GM12874 (cell line): Measurements from ENCODE around the gene TTC28.

ENCODE experiments used
- TF ChIP-seq, protein P1 (sequence below): IDR thresholded peaks from 2 replicates; pipeline ENCODE4 v1.5.1; 2011; ENCODE audit warnings: low read depth, mild to moderate bottlenecking, control low read depth, low read length, moderate library complexity; ENCODE audit not compliant: insufficient read depth

Gene TTC28

DNA sequence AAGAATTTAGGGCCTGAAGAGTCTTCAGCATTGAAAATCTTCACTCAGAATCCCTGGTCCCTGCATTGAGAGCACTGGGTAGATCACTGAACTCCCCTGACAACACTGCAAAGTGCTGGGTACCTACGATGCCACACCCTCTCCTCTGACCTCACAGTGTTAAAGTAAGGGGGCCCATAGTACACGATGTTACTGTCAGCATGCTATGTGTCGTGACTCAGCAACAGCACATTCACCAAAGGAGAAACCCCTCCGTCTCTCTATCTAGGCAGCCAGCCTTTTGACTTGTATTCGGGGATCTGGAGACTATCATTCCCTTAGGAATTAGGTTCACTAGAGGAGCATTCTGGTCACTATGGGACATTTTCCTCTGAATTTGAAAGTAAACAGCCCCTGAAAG, 693.2 kb downstream of the TTC28 start:
- TF ChIP-seq, protein P1, sequence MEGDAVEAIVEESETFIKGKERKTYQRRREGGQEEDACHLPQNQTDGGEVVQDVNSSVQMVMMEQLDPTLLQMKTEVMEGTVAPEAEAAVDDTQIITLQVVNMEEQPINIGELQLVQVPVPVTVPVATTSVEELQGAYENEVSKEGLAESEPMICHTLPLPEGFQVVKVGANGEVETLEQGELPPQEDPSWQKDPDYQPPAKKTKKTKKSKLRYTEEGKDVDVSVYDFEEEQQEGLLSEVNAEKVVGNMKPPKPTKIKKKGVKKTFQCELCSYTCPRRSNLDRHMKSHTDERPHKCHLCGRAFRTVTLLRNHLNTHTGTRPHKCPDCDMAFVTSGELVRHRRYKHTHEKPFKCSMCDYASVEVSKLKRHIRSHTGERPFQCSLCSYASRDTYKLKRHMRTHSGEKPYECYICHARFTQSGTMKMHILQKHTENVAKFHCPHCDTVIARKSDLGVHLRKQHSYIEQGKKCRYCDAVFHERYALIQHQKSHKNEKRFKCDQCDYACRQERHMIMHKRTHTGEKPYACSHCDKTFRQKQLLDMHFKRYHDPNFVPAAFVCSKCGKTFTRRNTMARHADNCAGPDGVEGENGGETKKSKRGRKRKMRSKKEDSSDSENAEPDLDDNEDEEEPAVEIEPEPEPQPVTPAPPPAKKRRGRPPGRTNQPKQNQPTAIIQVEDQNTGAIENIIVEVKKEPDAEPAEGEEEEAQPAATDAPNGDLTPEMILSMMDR: no peak

DNA sequence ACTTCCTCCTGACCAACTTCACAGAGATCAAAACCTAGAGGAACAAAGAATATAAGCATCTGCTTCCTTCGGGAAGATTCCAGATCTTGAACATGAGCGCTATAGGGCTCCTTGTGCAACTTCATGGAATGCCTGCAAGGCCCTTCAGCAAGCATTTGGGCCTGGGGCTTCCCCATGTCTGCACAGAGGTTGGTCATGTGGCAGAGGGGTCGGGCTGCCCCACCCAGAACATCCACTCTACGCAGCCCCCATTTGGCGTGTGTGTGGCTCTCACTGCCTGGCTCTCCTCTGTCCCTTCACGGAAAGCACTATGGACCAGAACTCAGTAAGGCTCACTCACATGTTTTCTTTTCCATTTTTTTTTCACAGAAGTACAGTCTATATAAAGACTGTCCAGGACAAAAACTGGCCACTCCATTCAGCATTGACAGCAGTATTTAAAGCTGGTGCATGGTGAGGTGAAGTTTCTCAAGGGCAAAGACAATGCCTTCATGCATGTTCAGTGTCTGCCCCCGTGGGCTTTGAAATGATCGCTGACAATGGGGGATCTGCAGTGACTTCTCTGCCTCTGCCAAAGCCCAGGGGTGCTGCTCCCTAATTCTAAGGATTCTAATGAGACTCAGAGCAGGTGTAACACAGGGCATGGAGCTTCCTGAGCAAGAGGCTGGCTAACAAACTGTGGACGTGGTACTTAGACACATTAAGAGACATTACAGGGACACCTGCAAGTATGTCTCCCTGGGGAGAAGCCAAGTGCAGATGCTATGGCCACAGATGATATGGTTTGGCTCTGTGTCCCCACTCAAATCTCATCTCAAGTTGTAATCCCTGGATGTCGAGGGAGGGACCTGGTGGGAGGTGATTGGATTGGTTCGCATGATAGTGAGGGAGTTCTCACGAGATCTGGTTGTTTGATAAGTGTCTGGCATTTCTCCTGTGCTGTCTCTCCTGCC, 694.0 kb downstream of the TTC28 start:
- TF ChIP-seq, protein P1: no peak

DNA sequence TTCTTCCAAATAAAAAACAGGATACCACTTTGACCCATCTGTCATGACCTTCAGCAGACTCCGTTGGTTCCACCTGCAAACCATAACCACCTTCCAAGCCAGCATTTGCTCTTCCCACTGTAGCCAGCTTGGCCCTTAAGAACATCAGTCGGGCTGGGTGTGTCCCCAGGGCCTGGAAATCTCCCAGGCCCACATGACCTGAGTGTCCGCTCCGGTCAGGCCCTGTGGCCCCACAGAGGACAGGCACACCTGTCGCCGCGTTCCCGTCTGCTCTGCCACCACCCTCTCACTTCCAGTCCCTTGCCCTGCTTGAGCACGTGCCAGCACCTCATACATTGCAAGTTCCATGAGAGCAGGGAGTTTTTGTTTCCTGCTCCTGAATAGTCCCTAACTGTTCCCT, 694.9 kb downstream of the TTC28 start:
- TF ChIP-seq, protein P1: no peak

DNA sequence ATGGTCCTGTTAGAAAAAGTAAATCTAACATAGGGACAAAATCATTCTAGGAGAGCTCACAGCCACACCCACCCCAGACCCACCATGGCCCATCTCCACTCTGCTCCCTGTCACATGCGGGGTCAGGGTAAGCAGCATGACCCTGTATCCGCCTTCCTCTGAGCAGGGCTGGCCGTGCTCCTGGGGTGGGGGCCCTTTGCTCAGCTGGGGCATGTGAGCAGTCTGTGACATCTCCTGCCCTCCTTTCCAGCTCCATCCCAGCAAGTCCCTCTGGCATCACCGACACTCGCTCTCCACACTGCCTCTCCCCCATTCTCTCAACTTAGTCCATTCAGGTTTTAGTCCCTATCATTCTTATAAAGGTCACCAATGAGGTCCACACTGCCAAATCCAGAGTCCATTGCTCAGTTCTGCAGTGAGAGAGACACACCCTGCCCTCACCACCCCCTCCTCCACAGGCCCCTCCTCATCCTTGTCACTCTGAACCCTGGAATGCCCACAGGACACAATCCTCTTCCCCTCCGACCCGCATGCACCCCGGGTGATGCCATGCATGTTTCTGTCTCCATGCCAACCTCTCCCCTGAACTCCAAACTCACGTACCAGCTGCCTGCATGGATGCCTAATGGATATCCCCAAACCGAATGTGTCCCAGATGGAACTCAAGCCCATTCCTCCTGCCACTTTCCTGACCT, 695.5 kb downstream of the TTC28 start:
- TF ChIP-seq, protein P1: no peak

DNA sequence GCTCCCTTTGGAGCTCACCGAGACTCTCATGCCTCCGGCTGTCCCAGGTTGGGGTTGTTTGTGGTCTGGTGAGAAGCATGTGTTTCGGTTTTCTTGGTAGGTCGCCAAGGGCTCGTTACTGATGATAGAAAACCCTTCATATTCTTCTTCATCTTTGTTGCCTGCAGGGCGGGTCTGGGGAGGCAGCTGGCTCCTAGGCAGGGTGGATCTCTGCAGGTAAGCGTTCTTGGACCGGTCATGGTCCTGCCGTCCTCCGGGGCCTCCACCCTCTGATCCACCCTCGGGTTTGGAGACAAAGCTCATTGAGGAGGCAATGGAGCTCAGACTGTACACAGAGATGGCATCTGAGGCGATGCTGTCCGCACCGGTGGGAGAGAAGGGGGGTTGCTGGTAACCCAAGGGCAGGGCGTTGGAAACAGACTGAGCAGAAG, 696.3 kb downstream of the TTC28 start:
- TF ChIP-seq, protein P1: no peak

DNA sequence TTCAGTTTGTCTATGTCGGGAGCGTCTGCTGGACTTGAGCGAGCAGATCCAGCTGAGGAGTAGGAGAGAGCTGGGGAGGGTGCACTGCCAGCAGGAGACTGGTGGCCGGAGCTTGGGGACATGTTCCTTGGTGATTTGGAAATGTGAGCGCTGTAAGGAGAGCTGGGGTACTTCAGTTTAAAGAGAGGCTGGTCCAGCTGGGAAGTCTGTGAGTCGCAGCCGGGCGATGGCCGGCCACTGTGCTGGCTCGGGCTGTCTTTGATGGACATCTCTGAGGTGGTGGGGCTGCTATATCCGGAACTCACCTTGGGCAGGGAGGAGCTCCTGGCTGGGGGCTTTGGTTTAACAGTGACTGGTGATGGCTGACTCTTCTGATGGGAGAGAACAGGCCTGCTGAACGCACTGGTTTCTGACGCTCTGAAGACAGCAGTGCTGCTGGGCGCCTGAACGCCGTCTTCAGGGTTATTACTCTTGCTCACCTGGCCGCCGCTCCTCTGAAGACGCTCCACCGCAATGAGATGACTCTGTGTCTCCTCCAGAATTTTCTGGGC, 696.9 kb downstream of the TTC28 start:
- TF ChIP-seq, protein P1: no peak

DNA sequence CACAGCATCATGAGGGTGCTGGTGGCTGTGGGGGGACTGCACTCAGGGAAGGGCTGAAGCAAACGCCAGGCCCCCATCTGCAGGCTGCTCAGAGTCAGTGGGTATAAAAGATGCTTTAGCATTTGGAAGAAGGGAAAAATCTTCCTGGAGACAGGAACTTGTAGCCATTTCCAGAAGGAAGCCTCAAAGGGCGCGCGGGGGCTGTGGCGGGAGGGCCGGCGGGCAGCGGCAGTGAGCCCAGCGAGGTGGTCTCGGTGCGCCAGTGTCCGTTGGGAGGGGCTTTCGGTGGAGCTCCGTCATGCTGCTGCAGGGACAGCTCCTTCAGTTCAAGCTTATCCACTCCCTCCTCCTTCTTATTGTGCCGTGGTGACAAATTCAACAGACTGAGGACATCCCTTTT, 697.5 kb downstream of the TTC28 start:
- TF ChIP-seq, protein P1: no peak
